HG03066 (cell line): Measurements from ENCODE around the gene RIC8A.
"Not testable (repeated sequence)": the region's sequence is repeated elsewhere in the genome, so short reads cannot be mapped to it uniquely, and the experiment has no call there.

Experiments used
- ATAC-seq: cut with Tn5 transposase; IDR thresholded peaks from one replicate; pipeline ENCODE4 v1.9.1; 2021; ENCODE audit warnings: low read depth; ENCODE audit not compliant: unreplicated experiment

Gene RIC8A

DNA sequence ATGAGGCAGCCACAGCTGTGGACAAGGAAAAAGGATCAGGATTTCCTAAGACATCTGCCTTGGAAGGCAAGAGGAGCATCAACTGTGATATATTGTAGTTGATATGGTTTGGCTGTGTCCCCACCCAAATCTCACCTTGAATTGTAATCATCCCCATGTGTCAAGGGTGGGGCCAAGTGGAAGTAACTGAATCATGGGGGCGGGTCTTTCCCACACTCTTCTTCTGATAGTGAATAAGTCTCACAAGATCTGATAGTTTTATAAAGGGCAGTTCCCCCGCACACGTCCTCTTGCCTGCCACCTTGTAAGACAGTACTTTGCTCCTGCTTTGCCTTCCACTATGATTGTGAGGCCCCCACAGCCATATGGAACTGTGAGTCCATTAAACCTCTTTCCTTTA lies 10.2 kb downstream of the RIC8A start:
- ATAC-seq = no peak

DNA sequence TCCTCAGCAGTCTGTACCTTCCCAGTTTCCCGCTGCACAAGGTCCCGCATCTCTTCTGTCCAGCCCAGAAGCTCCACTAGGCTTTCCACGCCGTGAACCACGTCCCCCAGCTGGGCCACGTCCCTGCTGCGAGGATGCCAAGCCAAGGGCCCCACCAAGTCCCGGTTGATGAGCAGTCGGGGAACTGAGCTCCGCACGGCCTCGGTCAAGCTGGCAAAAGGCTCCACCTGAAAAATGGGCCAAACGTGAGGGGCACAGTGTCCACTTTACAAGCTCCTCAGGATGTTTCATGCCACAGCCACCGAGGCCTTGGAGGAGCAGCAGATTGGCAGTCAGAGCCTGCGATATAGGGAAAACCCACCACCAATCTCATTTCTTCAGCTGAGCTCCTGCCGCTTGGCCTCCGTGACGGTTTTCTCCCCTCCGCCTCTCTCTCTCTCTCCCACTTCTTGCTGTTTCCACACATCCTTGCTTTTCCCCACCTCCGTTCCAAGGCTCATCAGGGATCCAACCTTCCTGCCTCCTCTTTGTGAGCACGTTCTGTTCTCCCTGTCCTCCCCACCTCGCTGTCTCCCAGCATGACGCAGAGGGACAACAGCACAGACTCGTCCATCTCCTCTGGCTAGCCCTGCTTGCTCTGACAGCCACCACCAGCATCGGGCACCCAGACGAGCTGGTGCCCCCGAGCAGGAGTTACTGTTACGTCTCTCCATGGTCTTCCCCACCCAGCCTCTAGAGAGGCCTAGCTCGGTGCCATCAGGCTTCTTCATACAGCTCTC lies 11.5 kb downstream of the RIC8A start:
- ATAC-seq = no peak

DNA sequence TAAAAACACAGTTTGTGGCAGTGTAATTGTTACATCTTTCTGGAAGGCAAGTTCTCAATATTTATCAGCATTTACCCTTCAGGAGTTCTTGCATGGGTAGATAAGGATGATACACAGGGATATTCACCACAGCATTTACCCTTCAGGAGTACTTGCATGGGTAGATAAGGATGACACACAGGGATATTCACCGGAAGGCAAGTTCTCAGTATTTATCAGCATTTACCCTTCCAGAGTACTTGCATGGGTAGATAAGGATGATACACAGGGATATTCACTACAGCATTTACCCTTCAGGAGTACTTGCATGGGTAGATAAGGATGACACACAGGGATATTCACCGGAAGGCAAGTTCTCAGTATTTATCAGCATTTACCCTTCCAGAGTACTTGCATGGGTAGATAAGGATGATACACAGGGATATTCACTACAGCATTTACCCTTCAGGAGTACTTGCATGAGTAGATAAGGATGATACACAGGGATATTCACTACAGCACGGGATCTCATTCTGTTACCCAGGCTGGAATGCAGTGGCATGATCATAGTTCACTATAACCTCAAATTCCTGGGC lies 13.2 kb downstream of the RIC8A start:
- not testable (repeated sequence) for ATAC-seq

DNA sequence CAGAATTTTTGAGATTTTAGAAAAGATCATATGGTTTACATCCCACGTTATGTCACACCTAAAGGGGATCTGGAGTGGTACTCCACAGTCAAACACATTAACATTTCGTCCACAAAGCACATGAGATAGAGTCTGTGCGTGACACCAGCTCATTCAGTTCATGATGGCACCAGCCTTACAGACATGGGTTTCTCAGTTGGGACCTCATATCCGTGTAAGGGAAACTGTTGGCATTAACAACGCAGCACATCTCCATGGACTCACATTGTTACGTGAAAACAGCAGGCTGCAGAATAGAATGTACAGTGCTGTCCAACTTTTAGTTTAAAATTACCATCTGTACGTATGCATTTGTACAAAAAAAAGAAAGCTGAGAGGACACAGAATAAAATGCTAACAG lies 14.0 kb downstream of the RIC8A start:
- no peak for ATAC-seq

DNA sequence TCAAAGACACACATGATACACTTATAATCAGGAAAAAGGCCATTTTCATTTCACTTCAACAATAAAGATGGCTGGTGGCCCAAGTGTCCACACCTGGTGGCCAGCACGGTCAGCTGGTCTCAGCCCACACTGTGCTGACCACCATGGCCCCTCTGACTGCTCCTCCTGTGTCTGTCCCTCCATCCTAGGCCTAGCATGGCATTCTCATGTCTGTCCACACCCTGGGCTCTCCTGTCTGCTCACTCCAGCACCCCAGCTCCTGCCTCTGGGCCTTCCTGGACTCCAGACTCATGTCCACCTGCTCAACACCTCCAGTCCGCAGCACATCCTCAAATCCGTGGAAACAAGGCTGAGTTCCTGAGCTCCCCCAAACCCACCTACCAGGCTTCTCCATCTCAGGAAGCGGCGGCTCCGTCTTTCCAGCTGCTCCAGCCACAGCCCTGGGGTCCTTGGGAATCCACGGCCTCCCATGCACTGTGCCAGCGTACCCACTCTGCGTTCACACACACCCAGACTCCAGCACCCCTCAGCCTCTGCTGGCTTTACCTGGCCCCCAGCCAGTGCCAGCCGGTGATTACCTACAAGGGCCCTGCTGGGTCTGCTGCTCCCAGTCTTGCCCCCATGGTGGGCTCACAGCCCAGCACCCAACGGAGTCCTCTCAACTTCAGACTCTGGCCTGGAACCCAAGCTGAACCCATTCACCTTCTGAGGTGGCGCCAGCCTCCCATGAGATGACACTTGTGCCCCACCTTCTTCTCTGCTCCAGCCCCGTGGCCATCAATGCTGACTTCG lies 14.7 kb downstream of the RIC8A start:
- no peak for ATAC-seq

DNA sequence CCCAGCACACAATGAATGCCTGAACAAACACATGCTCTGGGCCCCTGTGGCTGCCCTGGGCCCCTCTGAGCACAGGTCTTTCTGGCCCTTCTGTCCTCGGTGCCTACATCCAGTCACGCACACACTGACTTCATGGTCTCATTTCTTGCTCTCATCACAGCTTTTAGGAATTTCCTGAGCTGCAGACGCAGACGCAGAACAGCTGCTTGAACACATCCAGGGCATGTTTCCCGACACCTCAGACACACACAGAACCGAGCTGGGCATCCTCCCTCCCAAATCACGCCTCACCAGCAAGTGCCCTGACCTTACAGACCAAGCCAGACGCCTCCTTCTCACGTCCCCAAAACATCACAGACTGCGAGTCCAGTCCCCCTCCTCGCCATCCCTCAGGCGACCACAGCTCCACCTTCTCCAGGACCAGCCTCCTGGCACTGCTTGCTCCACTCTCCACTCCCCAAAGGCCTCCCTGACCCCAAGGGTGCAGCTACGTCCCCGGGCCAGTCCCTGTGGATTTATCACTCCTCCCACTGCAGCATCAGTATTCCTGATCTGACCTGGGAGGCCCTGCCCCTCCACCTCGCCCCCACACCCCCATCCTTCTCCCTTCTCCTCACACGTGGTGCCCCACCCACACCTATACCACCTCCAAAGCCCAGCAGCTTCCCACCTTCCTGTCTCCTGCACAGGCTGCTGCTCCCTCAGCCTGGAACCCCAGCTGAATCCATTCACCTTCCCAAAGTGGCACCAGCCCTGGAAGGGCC lies 15.7 kb downstream of the RIC8A start:
- no peak for ATAC-seq

DNA sequence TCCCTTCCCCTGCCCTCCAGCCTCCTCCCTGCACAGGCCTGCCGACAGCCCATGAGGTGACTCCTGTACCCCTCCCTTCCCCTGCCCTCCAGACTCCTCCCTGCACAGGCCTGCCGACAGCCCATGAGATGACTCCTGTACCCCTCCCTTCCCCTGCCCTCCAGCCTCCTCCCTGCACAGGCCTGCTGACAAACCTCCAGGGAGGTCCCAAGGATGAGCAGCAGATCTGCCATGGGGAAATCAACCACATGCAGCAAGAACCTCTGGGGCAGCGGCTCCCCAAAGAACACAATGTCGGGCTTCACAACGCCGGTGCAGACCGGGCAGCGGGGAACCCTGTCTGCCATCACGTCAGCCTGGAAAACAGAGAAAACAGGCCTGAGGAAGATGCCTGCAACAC lies 16.4 kb downstream of the RIC8A start:
- no peak for ATAC-seq

DNA sequence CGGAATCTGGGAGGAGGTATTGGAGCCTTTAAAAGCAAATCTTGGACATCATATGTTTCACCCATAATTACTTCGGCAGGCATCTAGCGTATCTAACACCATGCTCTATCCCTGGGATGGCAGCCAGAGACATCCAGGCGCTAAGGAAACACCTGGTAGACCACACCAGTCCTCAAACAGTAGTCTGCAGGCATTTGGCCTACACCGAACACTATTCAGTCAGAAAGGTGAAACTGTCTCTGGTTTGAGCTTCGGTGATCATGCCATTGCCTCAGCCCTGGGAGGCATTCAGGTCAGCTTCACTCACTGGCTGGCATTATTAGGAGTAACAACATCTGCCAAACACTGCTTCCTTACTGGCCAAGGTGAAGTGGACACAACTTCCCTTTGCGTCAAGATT lies 16.9 kb downstream of the RIC8A start:
- ATAC-seq = no peak

DNA sequence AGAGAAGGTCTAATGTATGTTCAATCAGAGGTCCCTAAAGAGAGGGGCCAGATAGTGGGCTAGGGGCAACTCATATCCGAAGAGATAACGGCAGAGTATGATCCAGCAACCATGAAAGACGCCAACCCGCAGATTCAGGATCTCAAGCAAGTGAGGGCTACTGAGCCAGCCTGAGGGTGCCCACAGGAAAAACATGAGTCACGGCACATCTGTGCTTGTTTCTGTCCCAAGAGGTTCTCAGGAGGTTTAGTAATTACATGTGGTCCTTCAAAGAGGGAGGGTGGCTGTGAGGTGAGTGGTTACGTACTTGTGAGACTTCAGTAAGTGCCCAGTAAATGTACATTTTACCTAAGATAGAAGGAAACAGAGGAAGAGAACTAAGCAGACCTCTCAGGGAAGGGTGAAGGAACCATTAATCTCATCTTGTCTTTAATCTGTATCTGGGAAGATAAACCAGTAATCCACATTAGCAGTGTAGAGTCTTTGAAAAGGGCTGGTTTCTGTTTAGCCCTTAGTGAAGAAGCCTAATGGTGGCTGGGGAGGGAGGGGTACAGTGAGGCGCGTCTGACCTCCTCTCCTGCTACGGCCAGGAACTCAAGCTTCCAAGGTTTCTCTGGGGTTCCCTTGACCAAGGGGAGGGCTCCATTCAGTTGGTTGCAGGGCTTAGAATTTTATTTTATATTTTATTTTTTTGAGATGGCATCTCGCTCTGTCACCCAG lies 18.4 kb downstream of the RIC8A start:
- no peak for ATAC-seq

DNA sequence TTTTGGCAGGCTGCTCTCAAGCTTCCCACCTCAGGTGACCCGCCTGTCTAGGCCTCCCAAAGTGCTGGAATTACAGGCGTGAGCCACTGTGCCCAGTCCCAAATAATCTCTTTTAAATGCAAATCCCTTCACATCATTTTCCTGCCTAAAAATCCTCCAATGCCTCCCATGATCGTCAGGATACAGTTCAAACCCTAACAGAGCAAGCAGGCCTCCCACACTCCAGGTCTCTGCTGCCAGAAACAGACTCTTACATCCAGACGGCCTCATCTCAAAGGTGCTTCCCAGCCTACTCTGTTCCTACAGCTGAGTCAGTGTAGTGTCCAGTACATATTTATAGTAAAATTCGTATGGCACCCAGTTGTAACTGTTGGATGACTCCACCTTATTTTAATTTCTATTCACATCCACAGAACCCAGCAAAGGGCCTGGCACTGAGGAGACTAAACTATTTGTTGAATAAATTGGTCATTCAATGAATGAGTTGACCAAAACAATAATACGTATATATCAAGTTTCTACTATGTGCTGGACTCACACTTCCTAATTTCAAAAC lies 20.4 kb downstream of the RIC8A start:
- no peak for ATAC-seq

DNA sequence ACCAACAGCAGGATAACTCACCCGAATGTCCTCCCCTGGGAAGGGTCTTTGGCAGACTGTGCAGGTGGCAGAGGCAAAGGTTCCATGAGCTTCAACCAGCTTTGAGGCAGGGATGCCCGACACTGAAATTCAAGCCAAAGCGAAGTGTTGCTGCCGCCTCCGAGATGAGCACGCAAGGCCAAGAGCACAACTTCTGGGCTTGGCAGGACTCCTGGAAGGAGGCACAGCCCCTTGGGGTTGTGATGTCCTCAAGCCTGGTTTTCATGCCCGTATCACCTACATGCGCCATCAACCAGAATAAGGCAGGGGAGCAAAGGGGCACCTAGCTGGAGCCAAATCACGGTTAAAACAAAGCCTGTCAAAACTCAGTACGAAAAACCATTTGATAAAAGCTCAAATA lies 22.9 kb downstream of the RIC8A start:
- ATAC-seq = no peak

DNA sequence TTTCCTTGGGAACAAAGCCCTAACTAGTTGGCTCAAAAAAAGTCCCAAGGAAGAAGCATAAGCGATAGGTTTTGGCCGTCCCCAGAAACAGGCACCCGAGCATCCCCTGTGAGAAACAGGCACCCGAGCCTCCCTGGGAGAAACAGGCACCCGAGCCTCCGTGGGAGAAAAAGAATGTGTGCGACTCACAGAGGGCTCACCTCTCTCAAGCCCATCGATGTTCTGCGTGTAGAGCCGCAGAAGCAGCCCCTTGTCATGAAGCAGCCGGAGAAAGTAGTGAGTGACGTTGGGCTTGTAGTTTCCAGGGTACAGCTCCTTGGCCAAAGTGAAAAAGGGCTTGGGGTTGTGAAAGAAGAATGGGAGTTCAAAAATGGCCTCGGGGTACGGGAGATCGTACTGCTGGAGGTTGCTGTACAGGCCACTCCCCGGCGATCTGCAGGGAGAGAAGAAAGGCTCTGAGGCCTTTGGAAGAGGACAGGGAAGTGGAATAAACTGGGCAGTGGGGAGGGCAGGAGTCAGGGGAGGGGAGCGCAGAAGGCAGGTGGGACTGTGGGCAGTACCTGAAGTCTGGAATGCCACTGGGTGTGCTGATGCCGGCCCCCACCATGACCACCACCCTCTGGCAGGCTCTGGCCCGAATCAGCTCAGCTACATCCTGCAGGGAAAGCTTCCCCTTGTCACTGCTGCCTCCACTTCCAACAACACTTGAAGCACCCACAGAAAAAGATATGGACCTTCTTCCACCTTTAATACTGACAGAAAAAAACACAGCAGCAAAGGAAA lies 25.5 kb downstream of the RIC8A start:
- no peak for ATAC-seq

DNA sequence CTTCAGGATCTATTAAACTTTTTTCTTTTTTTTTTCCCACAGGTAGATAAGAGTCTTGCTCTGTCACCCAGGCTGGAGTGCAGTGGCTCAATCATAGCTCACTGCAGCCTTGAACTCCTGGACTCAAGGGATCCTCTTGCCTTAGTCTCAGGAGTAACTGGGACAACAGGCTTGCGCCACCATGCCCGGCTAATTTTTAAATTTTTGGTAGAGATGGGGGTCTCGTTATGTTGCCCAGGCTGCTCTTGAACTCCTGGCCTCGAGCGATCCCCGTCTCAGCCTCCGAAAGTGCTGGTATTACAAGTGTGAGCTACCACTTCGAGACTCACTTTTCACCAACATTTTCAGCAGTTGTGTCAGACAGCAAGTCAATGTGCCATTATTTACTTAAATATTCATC lies 27.7 kb downstream of the RIC8A start:
- no peak for ATAC-seq

DNA sequence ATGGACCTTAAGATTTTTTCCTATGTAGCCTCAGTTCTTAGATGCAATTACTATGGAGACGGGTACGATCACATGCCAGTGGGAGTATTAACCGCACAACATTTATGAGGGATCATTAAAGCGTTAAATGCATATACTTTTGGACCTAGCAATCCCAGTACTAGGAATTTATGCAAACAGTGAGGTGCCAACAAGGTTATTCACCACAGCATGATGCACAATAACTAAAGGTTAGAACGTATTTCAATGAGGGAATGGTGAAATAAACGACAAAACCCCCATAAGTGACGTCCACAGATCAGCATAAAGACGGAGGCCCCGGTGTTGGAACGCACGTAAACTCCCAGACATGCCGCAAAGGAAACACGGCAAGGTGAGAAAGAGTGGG lies 28.1 kb downstream of the RIC8A start:
- peak; percentile 20 for ATAC-seq

DNA sequence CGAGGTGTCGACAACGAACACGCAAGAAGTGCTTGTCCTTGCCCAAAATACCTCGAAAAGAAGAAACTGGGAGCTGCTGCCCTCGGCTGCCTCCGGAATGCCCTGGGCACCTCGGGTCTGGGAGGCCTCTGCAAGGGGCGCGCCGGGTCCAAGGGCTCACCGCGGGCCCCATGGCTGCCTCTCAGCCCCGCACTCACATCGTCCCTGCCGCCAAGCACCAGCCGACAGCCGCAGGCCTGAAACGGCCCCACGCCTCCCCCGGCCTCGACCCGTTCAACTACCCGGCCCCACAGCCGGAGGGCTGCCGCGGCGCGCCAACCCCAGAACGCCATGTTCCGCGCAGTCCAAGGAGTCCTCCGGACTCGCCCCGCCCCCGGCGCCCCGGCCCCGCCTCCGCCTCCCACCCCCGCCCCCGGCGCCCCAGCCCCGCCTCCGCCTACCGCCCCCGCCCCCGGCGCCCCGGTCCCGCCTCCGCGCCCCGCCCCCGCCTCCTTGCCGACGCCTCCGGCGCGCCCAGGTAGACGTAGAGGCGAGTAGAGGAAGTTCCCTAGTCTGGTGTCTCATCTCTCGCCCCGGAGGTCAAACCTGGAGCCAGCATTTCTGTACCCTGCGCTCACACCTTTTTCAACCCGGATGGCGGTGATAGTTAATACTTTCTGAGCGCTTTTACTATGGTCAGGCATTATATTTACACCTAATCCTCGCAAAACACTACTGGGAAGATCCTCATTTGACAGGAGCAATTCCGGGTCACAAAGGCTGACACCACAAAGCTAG lies 28.7 kb downstream of the RIC8A start, which contains the start of gene SIRT3:
SIRT3 (minus strand) TSS at position 346 of the 777 bp plus-strand sequence; CDS start at position 332, 14 bp downstream.
- ATAC-seq = peak; percentile 59

DNA sequence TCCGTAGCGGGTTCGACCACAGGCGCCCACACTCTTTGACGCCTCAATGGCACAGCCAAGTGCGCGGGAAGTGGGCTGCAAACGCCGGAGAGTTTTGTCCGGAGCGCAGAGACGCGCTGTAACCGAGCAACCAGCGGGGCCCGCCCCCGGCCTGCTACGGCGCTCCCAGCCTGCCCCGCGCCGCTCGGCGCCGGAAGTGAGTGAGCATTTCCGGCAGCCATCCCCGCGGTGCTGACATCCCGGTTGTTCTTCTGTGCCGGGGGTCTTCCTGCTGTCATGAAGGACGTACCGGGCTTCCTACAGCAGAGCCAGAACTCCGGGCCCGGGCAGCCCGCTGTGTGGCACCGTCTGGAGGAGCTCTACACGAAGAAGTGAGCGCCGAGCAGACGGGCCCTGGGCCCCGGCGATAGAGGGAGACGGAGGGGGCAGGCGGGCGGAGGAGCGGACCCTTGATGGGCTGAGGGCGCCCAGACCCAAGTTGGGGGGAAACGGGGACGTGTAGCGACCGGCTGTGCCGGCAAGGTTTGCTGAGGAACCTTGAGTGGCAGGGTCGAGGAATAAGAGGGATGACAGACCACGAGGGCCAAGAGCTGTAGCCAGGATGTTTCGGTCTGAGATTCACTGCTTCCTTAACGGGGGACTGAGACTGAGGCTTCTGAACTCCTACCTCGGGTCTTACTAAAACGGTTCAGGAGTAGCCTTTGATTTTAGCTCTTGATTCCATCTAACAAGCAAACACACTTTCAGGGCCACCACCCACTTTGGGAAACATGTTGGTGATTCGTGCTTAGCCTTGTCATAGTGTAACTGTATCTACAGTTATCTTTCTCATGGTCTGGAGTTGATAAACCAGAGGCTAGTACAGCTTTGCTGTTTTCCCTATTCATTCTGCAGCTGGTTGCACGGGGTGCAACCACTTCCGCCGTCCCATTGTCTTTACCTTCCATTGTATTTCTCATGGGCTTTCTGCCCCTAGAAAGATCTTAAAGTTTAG lies 29.6 kb downstream of the RIC8A start, which contains the start of gene PSMD13:
PSMD13 (plus strand) TSS at position 203 of the 994 bp plus-strand sequence; CDS start at position 277, 74 bp downstream.
- ATAC-seq = peak; percentile 83

DNA sequence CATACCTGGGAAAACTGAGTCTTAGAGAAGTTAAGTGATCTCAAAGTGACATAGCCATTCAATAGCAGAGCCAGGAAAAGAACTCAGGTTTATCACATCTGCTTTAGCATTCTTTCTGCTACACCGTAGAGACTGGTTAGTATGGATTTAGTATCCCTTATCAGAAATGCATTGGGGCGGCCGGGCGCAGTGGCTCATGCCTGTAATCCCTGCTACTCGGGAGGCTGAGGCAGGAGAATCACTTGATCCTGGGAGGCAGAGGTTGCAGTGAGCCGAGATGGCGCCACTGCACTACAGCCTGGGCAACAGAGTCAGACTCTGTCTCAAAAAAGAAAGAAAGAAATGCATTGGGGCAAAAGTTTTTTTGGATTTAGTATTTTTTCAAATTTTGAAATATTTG lies 30.8 kb downstream of the RIC8A start:
- not testable (repeated sequence) for ATAC-seq
